UCSD-AML1 (cell line): ENCODE measurements around the gene RSL1D1.
"Not testable (repeated sequence)": the region's sequence is repeated elsewhere in the genome, so short reads cannot be mapped to it uniquely, and the experiment has no call there.

Experiments used
- DNase-seq: peaks from one replicate; lab custom pipeline; 2025; ENCODE audit not compliant: unreplicated experiment; lab: John Stamatoyannopoulos, UW

Gene RSL1D1

DNA sequence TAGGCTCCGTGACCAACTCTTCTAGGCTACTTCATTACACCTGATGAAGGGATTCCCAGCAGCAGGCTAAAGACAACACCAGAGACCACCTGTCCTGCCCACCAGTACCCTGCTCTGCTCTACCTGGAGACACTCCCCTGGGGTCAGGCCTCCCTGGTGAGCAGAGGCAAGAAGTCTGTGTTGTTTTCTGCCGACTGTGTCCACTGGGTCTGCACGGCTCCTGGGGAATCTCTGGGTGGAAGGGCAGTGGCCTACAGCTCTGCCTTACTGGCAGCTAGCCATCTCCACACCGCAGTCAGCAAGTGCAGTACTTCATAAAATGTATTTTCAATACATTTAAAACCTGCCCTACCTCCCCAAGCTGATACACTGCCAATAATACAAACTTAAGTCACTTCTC is 6.8 kb downstream of the RSL1D1 start:
- no peak for DNase-seq

- DNase-seq: no peak
Observed at GRCh38 chr16:11843861-11844260, 7.5 kb downstream of the RSL1D1 start.

DNA sequence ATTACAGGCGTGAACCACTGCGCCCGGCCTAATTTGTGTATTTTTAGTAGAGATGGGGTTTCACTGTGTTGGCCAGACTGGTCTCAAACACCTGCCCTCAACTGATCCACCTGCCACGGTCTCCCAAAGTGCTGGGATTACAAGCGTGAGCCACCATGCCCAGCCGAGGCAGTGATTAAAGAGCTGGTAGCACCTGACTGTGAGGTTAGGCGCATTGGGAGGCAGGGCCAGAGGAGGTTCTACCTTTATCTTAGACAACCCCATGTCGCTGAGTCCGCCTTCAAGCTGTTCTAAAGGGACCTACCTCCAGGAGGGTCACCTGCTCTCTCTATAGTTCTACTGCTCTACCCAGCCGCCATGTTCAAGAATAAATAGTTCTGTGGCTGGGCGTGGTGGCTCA is 8.1 kb downstream of the RSL1D1 start:
- DNase-seq: no peak

- DNase-seq: no peak
Observed at GRCh38 chr16:11841026-11841425, 10.3 kb downstream of the RSL1D1 start.

DNA sequence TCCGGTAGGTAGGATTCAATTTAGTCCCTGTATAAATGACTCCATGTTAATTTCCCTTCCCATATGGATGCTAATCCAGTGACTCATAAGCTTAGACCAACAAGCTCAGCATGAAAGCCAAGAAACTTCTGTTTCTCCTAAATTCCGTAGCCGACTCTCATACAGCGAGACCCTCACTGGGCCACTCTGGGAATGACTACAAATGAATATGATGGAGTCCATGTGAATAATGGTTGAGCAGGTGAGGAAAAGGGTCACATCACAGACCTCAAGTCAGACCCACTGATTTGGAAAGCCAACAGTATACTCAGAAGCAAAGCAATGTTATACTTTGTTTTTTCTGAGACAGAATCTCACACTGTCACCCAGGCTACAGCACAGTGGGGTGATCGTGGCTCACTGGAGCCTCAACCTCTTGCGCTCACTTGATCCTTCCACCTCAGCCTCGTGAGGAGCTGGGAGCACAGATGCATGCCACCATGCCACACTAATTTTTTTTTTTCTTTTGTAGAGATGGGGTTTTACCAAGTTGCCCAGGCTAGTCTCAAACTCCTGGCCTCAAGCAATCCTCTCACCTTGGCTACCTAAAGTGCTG is 14.6 kb downstream of the RSL1D1 start:
- DNase-seq: no peak

DNA sequence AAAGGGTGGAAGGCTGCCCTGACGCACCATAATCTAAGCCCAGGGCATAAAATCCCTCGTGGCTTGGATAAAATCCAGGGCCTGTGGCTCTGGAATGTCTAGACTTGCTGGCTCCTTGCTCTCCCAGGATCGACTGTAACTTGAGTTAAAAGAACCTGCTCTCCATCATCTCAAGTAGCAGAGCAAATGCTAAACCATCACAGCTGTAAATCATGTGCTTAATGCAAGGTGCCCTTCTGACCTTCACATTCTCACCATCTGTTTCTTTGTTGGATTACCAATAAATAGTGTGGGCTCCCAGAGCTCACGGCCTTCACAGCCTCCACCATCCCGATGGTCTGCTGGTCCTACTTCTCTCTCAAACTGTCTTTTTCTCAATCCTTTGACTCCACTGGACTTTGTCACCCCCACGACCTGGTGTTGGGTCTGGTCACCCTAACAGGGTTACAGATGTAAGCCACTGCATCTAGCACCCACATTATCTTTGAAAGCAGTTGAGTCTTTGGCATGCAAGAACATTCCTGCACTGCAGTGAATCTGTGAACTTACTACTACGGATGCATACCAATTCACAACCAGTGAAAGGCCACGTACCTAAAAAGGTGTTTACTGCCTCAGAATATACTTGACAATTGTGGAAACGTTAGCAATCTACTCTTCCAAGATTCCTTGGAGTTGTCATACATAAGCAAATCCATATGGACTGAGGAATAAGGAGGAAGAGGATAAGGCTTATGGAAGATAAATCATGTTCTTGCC is 15.3 kb downstream of the RSL1D1 start:
- DNase-seq: no peak

DNA sequence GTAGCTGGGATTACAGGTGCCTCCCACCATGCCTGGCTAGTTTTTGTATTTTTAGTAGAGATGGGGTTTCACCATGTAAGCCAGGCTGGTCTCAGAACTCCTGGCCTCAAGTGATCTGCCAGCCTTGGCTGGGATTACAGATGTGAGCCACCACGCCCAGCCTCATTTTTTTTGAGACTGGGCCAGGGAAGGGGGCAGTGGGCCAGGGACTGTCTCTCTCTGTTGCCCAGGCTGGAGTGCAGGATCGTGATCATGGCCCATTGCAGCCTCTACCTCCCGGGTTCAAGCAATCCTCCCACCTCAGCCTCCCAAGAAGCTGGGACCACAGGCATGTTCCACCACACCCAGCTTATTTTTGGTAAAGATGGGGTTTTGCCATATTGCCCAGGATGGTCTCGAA is 16.0 kb downstream of the RSL1D1 start:
- DNase-seq: no peak

DNA sequence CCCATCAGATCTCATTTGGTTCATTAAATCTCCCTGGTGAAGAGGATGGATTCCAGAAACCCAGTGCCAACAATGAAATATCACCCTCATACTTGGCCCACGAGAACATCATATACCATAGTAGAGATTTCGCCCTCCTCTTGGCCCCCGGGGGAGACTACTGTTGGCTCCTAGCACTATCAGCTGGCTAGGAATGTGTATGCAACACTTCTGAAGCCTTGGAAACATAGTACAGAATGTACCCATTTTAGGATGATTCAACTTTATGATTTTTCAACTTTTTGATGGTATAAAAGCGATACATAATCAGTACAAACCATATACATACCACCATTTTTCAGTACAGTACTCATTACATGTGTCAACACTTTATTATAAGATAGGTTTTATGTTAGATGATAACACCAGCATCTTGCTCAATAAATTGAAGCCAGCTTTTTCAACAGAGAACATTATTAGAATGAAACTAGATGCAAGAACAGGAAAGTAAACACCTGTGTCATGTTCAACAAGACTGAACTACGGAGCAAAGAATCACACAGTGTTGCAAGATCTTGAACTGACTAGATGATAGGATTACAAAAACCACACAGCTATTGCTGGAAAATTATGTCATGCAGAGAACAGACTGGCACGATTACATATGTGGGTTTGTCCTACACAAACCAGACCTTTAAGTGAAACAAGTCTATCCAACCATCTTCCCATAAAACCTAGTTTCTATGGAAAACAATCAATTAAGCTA is 17.2 kb downstream of the RSL1D1 start:
- no peak for DNase-seq

DNA sequence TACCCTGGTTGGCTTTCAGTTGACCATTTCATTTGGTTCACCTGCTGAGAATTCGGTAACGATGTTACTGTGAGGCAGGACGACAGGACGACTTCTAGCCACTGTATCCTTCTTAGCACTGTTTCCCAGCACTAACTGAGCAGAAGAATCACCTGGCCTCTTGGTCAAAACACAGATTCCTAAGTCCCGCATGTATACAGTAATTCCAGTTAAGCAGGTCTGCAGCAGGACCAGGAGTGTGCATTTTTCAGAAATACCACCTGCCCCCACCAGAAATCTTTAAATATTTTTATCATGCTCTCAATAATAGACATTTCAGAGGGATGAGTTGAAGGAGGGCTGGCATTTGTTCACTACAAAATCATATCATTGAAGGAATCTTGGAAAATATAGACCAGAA is 22.6 kb downstream of the RSL1D1 start:
- no peak for DNase-seq

- not testable (repeated sequence) for DNase-seq
Observed at GRCh38 chr16:11825520-11826165, 25.7 kb downstream of the RSL1D1 start.

- no peak for DNase-seq
Observed at GRCh38 chr16:11824362-11824761, 27.0 kb downstream of the RSL1D1 start.

DNA sequence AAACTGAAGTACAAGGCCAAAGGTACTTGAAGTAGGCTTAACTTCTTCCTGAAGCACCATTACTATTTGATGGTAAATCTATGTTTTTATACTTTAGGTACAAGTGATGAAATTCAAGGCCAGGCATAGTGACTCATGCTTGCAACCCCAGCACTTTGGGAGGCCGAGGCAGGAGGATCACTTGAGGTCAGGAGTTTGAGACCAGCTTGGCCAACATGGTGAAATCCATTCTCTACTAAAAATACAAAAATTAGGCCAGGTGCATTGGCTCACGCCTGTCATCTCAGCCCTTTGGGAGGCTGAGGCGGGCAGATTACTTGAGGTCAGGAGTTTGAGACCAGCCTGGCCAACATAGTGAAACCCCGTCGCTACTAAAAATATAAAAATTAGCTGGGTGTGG is 27.7 kb downstream of the RSL1D1 start:
- not testable (repeated sequence) for DNase-seq

DNA sequence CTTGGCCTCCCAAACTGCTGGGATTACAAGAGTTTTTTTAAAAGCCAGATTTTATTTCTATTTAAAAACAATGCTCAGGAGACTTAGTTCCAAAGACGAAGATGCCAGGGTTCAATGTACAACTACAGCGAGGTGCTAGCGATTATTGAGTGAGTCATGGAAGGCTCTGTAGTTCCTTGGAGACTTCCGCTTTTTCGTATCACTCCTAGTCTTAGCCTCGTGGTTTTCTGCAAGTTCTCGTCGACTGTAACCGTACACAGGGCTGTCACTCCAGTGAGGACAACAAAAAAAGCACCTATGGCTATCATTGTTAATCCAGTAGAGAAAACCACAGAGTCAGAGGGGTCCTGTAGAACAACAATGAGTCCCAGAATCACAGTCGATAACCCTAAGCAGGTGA is 31.5 kb downstream of the RSL1D1 start:
- no peak for DNase-seq

DNA sequence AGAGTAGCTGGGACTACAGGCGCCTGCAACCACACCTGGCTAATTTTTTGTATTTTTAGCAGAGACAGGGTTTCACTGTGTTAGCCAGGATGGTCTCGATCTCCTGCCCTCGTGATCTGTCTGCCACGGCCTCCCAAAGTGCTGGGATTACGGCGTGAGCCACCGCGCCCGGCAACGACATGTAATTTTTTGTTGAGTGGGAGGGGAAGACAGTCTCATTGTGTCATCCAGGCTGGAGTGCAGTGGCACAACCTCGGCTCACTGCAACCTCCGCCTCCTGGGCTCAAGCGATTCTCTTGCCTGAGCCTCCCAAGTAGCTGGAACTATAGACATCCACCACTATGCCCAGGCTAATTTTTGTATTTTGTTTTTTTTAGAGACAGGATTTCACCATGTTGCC is 32.4 kb downstream of the RSL1D1 start:
- DNase-seq: not testable (repeated sequence)

DNA sequence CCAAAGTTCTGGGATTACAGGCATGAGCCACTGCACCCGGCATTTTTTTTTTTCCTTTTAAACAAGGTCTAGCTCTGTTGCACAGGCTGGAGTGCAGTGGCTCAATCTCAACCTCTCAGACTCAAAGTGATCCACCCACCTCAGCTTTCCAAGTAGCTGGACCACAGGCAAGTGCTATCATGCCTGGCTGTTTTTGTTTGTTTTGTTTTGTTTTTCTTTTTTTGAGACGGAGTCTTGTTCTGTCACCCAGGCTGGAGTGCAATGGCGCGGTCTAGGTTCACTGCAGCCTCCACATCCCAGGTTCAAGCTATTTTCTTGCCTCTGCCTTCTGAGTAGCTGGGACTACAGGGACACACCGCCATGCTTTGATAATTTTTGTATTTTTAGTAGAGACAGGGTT is 35.2 kb downstream of the RSL1D1 start:
- DNase-seq: no peak

GRCh38 chr16:11814800-11815199 is 36.5 kb downstream of the RSL1D1 start:
- not testable (repeated sequence) for DNase-seq

DNA sequence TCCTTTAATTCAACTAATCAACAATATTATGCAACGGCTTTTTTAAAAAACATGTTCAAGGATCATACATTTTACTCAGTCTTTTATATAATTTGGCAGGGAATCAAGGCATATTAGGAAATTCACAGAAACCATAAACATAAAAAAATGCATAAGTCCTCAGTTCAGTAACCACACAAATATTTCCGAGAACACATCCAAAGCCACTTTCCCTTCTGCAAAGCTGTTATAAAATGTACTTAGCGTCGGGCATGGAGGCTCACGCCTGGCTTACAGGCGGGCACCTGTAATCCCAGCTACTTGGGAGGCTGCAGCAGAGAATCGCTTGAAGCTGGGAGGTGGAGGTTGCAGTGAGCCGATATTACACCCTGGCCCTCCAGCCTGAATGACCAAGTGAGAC is 44.6 kb downstream of the RSL1D1 start:
- DNase-seq: no peak

- no peak for DNase-seq
Observed at GRCh38 chr16:11805556-11805955, 45.8 kb downstream of the RSL1D1 start.

DNA sequence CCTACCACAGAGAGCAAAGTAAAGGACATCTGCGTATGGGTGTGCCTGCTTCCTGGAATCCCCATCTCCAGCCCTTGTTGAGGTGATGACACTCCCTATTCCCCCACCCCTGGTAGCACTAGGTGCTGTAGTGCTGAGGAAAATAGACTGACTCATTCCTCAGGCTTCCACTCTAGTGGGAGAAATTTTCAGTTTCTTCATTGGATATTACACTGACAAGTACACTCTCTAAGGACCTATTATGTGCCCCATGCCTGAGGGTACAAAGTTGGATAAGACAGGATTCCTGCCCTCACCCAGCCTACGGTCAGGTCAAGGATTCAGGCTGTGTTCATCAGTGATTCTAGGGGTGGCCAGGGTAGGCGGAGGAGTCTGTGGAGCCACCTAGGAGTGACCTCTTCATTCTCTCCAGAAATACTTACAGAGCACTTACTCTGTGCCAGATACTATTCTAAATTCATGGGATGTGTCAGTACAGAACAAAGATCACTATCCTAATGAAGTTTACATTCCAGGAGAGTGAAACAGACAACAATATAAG is 49.8 kb downstream of the RSL1D1 start:
- DNase-seq: no peak

DNA sequence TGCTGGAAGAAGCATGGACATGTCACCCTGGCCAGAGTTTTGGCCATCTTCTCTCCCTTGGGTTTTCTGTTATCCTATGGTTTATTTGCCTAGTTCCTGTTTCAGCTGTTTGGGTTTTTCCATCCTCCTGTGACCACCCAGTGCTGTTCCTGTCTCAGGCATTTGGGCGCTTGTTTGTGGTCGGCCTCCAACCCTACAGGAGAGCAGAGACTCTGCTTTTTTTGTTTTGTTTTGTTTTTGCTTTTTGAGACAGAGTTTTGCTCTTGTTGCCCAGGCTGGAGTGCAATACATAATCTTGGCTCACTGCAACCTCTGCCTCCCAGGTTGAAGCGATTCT is 51.0 kb downstream of the RSL1D1 start:
- DNase-seq: no peak

DNA sequence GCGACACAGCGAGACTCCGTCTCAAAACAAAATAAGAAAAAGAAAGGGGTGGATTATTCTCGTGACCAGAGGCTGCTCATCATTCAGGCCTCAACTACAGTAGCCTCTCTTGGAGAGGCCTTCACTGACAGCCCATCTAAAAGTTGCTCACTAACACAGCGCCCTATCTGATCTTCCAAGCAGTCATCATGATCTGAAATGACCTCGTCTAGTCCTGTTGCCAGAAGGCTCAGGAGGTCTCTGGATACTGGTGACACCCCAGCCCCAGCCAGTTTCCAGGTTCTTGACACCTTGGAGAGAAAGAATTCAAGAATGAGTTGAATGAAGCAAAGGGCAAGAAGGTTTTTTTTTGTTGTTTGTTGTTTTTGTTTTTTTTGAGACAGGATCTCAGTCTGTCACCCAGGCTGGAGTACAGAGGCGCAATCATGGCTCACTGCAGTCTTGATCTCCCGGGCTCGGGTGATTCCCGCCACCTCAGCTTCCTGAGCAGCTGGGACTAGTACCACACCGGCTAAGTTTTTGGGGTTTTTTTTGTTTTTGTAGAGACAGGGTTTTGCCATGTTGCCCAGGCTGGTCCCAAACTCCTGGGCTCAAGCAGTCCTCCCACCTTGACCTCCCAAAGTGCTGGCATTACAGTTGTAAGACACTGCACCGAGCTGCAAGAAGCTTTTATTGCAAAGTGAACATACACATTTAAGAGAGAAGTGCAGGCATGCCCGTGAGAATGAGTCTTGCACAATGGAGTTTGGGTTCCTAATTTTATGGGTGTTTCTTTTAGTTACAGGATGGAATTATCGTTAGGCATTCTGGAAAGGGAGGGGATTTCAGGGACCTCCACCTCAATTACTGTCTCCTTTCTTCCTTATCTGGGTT is 51.6 kb downstream of the RSL1D1 start:
- no peak for DNase-seq
